Trophoblast cell (in vitro differentiated cells and primary cell): ENCODE data around the gene NABP1.
"Not testable (repeated sequence)": the region's sequence is repeated elsewhere in the genome, so short reads cannot be mapped to it uniquely, and the experiment has no call there.

Source experiments
- DNase-seq, 2 donors: peaks; one replicate each; pipeline ENCODE4 v3.0.0-alpha.2; 2016
- H2AFZ ChIP-seq: 2 replicates; pipeline ENCODE4 v1.6.1; 2013; ENCODE audit warnings: low read length, moderate library complexity, mild to moderate bottlenecking; ENCODE audit not compliant: insufficient read depth, poor library complexity
- H2AK5ac ChIP-seq: 2 replicates; pipeline ENCODE4 v1.6.1; 2013; ENCODE audit warnings: mild to moderate bottlenecking, low read length
- H2BK120ac ChIP-seq: 2 replicates; pipeline ENCODE4 v1.6.1; 2013; ENCODE audit warnings: low read length, mild to moderate bottlenecking, moderate library complexity; ENCODE audit not compliant: insufficient read depth, poor library complexity
- H2BK12ac ChIP-seq: 2 replicates; pipeline ENCODE4 v1.6.1; 2013; ENCODE audit warnings: mild to moderate bottlenecking, low read length, moderate library complexity
- H2BK5ac ChIP-seq: 2 replicates; pipeline ENCODE4 v1.6.1; 2013; ENCODE audit warnings: low read length, low read depth, moderate library complexity, mild to moderate bottlenecking; ENCODE audit not compliant: poor library complexity
- H3K14ac ChIP-seq: 2 replicates; pipeline ENCODE4 v1.6.1; 2013; ENCODE audit warnings: mild to moderate bottlenecking, low read length
- H3K18ac ChIP-seq: 2 replicates; pipeline ENCODE4 v1.6.1; 2013; ENCODE audit warnings: mild to moderate bottlenecking, low read length
- H3K23ac ChIP-seq: 2 replicates; pipeline ENCODE4 v1.6.1; 2013; ENCODE audit warnings: low read length
- H3K27ac ChIP-seq: 2 replicates; pipeline ENCODE4 v1.5.1; 2013; ENCODE audit warnings: low read depth, mild to moderate bottlenecking, inconsistent platforms, low read length, moderate library complexity
- H3K27me3 ChIP-seq: 2 replicates; pipeline ENCODE4 v1.6.1; 2013; ENCODE audit warnings: inconsistent platforms, mild to moderate bottlenecking, low read length, moderate library complexity; ENCODE audit not compliant: insufficient read depth
- H3K36me3 ChIP-seq, 2 experiments: 1 replicate in 1 of 2; 2 replicates in 1 of 2; pipeline ENCODE4 v1.6.1; 2013; ENCODE audit warnings: low read length in 2 of 2, mild to moderate bottlenecking in 2 of 2, moderate library complexity in 1 of 2; ENCODE audit not compliant: insufficient read depth in 2 of 2, control insufficient read depth in 1 of 2
- H3K4ac ChIP-seq: 2 replicates; pipeline ENCODE4 v1.6.1; 2013; ENCODE audit warnings: low read depth, mild to moderate bottlenecking, low read length, moderate library complexity
- H3K4me1 ChIP-seq, 2 experiments: 1 replicate in 1 of 2; 2 replicates in 1 of 2; pipeline ENCODE4 v1.6.1; 2013; ENCODE audit warnings: low read length in 2 of 2, mild to moderate bottlenecking in 2 of 2, moderate library complexity in 1 of 2; ENCODE audit not compliant: insufficient read depth in 2 of 2, control insufficient read depth in 1 of 2
- H3K4me2 ChIP-seq: 2 replicates; pipeline ENCODE4 v1.6.1; 2013; ENCODE audit warnings: inconsistent platforms, mild to moderate bottlenecking, low read length, moderate library complexity
- H3K4me3 ChIP-seq: 2 replicates; pipeline ENCODE4 v1.5.1; 2013; ENCODE audit warnings: mild to moderate bottlenecking, low read depth, low read length, inconsistent platforms
- H3K79me1 ChIP-seq: one replicate; pipeline ENCODE4 v1.6.1; 2013; ENCODE audit warnings: low read length
- H3K79me2 ChIP-seq: 2 replicates; pipeline ENCODE4 v1.6.1; 2013; ENCODE audit warnings: low read length, mild to moderate bottlenecking; ENCODE audit not compliant: control insufficient read depth, insufficient read depth, poor library complexity
- H3K9ac ChIP-seq: 2 replicates; pipeline ENCODE4 v1.6.1; 2013; ENCODE audit warnings: mild to moderate bottlenecking, low read length
- H3K9me3 ChIP-seq: 2 replicates; pipeline ENCODE4 v1.6.1; 2013; ENCODE audit warnings: low read depth, mild to moderate bottlenecking, control low read depth, inconsistent platforms, low read length; ENCODE audit not compliant: insufficient read depth
- H4K12ac ChIP-seq: 2 replicates; pipeline ENCODE4 v1.6.1; 2013; ENCODE audit warnings: low read depth, mild to moderate bottlenecking, low read length, moderate library complexity
- H4K8ac ChIP-seq: 2 replicates; pipeline ENCODE4 v1.6.1; 2013; ENCODE audit warnings: low read depth, mild to moderate bottlenecking, low read length, moderate library complexity
- H4K91ac ChIP-seq: one replicate; pipeline ENCODE4 v1.6.1; 2013; ENCODE audit warnings: low read depth, mild to moderate bottlenecking, low read length, moderate library complexity
- WGBS: extraction: QIAGEN DNeasy Blood & Tissue Kit; methylation state at CpG from one replicate; pipeline ENCODE4 v1.1.7; 2013; ENCODE audit warnings: missing lambda C conversion rate; ENCODE audit not compliant: insufficient read length, insufficient coverage; ENCODE audit errors: extremely low coverage; 5-methylcytosine and 5-hydroxymethylcytosine counted together

The NABP1 gene

DNA sequence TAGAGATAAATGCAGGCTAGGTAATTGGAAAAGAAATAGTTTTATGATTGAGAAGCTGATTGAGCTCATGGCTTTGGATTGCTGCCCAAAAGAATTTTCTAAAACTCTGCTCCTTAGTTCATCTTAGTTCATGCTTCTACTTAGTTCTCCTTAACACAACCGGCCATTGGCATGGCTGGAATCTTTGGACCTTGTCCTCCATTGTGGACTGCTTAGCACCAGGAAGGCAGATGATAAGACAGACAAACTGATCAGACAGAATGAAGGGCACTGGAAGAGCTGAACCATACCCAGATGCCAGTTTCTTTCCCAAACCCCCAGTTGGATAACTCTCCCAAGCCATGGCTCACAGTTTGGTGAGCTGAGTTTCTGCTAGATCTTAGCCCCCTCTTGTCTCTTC lies 36.3 kb upstream of the NABP1 start:
- H3K4me2 ChIP-seq: no peak overlapping the region
- peaks cover 15% of the 10 kb centered on the region for H3K79me1 ChIP-seq
- no CpG with 5 or more reads among the region's 1 CpG for WGBS
- no peaks in the 10 kb centered on the region for H3K27me3 ChIP-seq
- H4K12ac ChIP-seq: no peak overlapping the region
- peak overlapping the region; percentile 81 for H2AK5ac ChIP-seq
- peak overlapping the region; percentile 17 for H2BK120ac ChIP-seq
- peaks cover 6 to 11% of the 10 kb centered on the region in 2 experiments for H3K4me1 ChIP-seq
- no peak overlapping the region for H2BK5ac ChIP-seq
- no peak overlapping the region for H3K9ac ChIP-seq
- peak overlapping the region; percentile 61 for H2BK12ac ChIP-seq
- no peak overlapping the region for H2AFZ ChIP-seq
- no peak overlapping the region for H3K23ac ChIP-seq
- H3K18ac ChIP-seq: peak overlapping the region; percentile 26
- no peak overlapping the region for H3K4ac ChIP-seq
- H4K8ac ChIP-seq: no peak overlapping the region
- H3K36me3 ChIP-seq: no peaks in the 10 kb centered on the region
- H4K91ac ChIP-seq: no peak overlapping the region
- no peak for DNase-seq
- H3K9me3 ChIP-seq: no peaks in the 10 kb centered on the region
- H3K27ac ChIP-seq: no peak overlapping the region
- H3K14ac ChIP-seq: no peak overlapping the region
- H3K4me3 ChIP-seq: no peak overlapping the region
- no peaks in the 10 kb centered on the region for H3K79me2 ChIP-seq

DNA sequence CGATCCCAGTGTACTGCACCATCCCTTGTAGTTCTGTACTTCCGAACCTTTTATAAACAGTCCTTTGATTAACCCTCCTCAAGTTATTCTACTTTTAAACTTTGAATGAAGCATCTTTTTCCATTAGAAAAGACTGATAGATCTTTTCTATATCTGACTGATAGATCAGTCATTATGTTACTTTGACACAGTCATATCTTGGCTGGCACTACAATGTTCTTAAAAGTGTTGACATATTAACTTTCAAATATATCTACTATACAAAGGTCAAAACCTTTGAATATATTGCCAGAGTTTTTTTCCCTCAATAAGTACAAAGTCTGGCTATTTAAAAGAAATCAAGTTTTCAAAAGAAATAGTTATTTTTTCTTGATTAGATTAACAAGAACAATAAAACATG lies 35.4 kb upstream of the NABP1 start:
- WGBS: no CpG with 5 or more reads among the region's 2 CpGs

DNA sequence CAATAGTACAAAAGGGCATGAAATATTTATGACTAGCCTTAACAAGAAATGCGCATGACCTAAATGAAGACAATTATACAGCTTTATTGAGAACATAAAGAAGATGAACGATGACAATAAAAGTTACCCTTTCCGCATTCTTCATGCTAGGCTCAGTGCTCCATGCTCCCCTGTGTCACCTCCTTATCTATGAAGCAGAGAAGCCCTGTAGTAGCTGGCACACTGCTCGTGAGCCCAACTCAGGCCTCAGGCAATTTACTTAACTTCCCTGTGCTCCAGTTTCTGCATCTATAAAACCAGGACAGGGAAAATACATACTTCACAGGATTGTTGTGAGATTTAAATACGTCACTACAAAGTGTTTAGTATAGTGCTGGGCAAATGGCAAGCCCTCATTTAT lies 34.5 kb upstream of the NABP1 start:
- Histone ChIP-seq H2BK120ac (no peak overlapping the region), H3K9ac (no peak overlapping the region), H3K79me1 (peaks cover 12% of the 10 kb centered on the region), H3K27ac (no peak overlapping the region), H3K23ac (no peak overlapping the region), H2AK5ac (no peak overlapping the region), H3K4me3 (no peak overlapping the region), H3K4me1 (peaks cover 6 to 12% of the 10 kb centered on the region in 2 experiments), H4K12ac (no peak overlapping the region), H3K14ac (no peak overlapping the region), H3K4me2 (no peak overlapping the region), H3K18ac (no peak overlapping the region), H3K79me2 (no peaks in the 10 kb centered on the region), H3K9me3 (no peaks in the 10 kb centered on the region), H2BK12ac (peak overlapping the region; percentile 66), H3K36me3 (no peaks in the 10 kb centered on the region), H4K91ac (no peak overlapping the region), H3K27me3 (no peaks in the 10 kb centered on the region), H3K4ac (no peak overlapping the region), H2AFZ (no peak overlapping the region), H2BK5ac (peak overlapping the region; percentile 33), H4K8ac (no peak overlapping the region)
- no CpG with 5 or more reads among the region's 5 CpGs for WGBS
- DNase-seq: no peak

More for the DNA sequence above, 35.4 kb upstream of the NABP1 start:
- Histone ChIP-seq H2BK12ac (no peak overlapping the region), H3K4me1 (peaks cover 6 to 11% of the 10 kb centered on the region in 2 experiments), H3K23ac (no peak overlapping the region), H3K27me3 (no peaks in the 10 kb centered on the region), H3K36me3 (no peaks in the 10 kb centered on the region), H3K18ac (no peak overlapping the region), H4K91ac (no peak overlapping the region), H3K79me2 (no peaks in the 10 kb centered on the region), H3K27ac (no peak overlapping the region), H3K14ac (no peak overlapping the region), H2BK120ac (no peak overlapping the region), H4K12ac (no peak overlapping the region), H2AFZ (no peak overlapping the region), H3K4ac (no peak overlapping the region), H2BK5ac (no peak overlapping the region), H2AK5ac (no peak overlapping the region), H3K79me1 (peaks cover 15% of the 10 kb centered on the region), H4K8ac (no peak overlapping the region), H3K9ac (no peak overlapping the region), H3K9me3 (no peaks in the 10 kb centered on the region), H3K4me2 (no peak overlapping the region), H3K4me3 (no peak overlapping the region)
- DNase-seq: no peak

GRCh38 chr2:191644613-191645012 lies 33.3 kb upstream of the NABP1 start:
- not testable (repeated sequence) for H3K18ac ChIP-seq, DNase-seq, H2BK12ac ChIP-seq, H3K4me1 ChIP-seq, H3K9me3 ChIP-seq, H2AK5ac ChIP-seq, H3K23ac ChIP-seq, H3K79me1 ChIP-seq, H4K12ac ChIP-seq, H2BK5ac ChIP-seq, H3K4me2 ChIP-seq, H4K8ac ChIP-seq, H3K4me3 ChIP-seq, H3K36me3 ChIP-seq, H3K9ac ChIP-seq, H4K91ac ChIP-seq, H3K14ac ChIP-seq, H3K4ac ChIP-seq, H3K79me2 ChIP-seq, H3K27ac ChIP-seq, H3K27me3 ChIP-seq, H2AFZ ChIP-seq, H2BK120ac ChIP-seq
- WGBS: no CpG with 5 or more reads among the region's 4 CpGs
